Thoracic aorta (tissue), 2 donors: Measurements from ENCODE around the gene SPINDOC. TPM values are rescaled to one million over a fixed set of nuclear protein-coding genes. Genes with fewer than 3 reads are reported as not detected.

Experiments used
- ATAC-seq: fragments of 150-250 bp; one replicate; pipeline ENCODE4 v1.8.0; 2017; ENCODE audit warnings: low read depth; ENCODE audit not compliant: insufficient number of reproducible peaks, low FRiP score
- DNase-seq: peaks from one replicate; pipeline ENCODE4 v3.0.0-alpha.2; 2020; ENCODE audit warnings: low spot score
- H3K27ac ChIP-seq, 2 donors: fragments of 200-600 bp; sonication (generic); 1 replicate in 1 of 2; 2 replicates in 1 of 2; pipeline ENCODE4 v1.5.1; 2016; ENCODE audit warnings: mild to moderate bottlenecking in 2 of 2, moderate library complexity in 2 of 2
- H3K27me3 ChIP-seq: fragments of 200-600 bp; sonication (generic); replicated peaks from 2 replicates; pipeline ENCODE4 v1.6.0; 2016; ENCODE audit warnings: mild to moderate bottlenecking; ENCODE audit not compliant: insufficient read depth
- H3K36me3 ChIP-seq: fragments of 200-600 bp; sonication (generic); one replicate; pipeline ENCODE4 v1.5.1; 2016
- H3K4me1 ChIP-seq, 2 donors: fragments of 200-600 bp; sonication (generic); 1 replicate in 1 of 2; 2 replicates in 1 of 2; pipeline versions ENCODE4 v1.5.1 to v1.6.0; 2016; ENCODE audit warnings: low read depth in 2 of 2, mild to moderate bottlenecking in 1 of 2; ENCODE audit not compliant: control insufficient read depth in 1 of 2
- H3K4me3 ChIP-seq: fragments of 200-600 bp; sonication (generic); 2 replicates; pipeline ENCODE4 v1.5.1; 2016; ENCODE audit warnings: mild to moderate bottlenecking
- H3K9me3 ChIP-seq: fragments of 200-600 bp; sonication (generic); 2 replicates; pipeline ENCODE4 v1.5.1; 2016
- CTCF ChIP-seq: fragments of 200-600 bp; sonication (generic); IDR thresholded peaks from one replicate; pipeline ENCODE4 v1.5.1; 2019; ENCODE audit warnings: antibody characterized with exemption
- total RNA-seq, 2 donors: library from RNA; depleted of rRNA; stranded (reverse); fragments of >200 nt; gene quantifications; one replicate each; pipeline versions ENCODE4 v1.1.0 to v1.2.3, GENCODE V29; 2016

SPINDOC gene
- total RNA-seq, 2 donors from 2014 or later: 14.8 to 16.4 TPM

DNA sequence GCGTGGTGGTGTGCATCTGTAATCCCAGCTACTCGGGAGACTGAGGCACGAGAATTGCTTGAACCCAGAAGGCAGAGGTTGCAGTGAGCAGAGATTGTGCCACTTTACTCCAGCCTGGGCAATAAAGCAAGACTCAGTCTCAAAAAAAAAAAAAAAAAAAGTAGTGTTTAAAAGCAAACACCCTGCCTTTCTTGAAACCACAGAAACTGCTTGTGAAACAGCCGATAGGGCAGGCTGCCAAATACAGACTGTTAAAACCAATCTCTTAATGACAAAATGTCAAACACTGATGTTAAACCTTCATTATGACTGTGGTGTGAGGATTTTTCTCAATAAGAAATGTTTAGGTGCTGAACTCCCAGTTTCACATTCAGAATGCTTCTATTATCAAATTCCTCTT is 53.0 kb downstream of the SPINDOC start:
- Histone ChIP-seq H3K4me1 (peaks cover 30 to 49% of the 10 kb centered on the region in 2 donors), H3K36me3 (peaks cover 4% of the 10 kb centered on the region), H3K4me3 (no peak overlapping the region), H3K27ac (no peak overlapping the region), H3K9me3 (no peaks in the 10 kb centered on the region), H3K27me3 (no peaks in the 10 kb centered on the region)
- TF ChIP-seq CTCF: no peak
- ATAC-seq (no peak), DNase-seq (no peak)

DNA sequence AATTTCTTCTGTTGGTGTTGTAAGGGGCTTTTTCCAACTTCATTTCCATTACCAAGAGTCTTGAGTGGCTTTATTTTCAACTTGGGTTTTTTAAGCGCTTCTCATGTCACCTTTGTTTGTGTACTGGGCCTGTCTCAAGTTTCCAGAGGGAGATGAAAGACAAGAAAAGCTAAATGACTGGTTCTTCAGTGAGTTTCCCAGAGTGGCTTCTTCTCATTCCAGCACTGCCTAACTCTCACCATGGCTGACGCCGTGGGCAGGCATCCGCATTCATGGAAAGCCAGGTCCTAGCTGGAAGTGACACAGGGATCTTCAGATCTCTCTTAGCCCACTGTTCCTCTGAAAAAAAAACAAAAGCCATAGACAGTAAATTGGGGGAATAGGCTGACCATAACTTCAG is 54.3 kb downstream of the SPINDOC start:
- no peak for TF ChIP-seq CTCF
- DNase-seq (no peak), ATAC-seq (no peak)
- peaks cover 4% of the 10 kb centered on the region for H3K36me3 ChIP-seq
- H3K4me3 ChIP-seq: no peak overlapping the region
- no peaks in the 10 kb centered on the region for H3K9me3 ChIP-seq
- H3K4me1 ChIP-seq: peaks cover 35 to 62% of the 10 kb centered on the region in 2 donors
- H3K27me3 ChIP-seq: no peaks in the 10 kb centered on the region
- H3K27ac ChIP-seq: no peak overlapping the region

DNA sequence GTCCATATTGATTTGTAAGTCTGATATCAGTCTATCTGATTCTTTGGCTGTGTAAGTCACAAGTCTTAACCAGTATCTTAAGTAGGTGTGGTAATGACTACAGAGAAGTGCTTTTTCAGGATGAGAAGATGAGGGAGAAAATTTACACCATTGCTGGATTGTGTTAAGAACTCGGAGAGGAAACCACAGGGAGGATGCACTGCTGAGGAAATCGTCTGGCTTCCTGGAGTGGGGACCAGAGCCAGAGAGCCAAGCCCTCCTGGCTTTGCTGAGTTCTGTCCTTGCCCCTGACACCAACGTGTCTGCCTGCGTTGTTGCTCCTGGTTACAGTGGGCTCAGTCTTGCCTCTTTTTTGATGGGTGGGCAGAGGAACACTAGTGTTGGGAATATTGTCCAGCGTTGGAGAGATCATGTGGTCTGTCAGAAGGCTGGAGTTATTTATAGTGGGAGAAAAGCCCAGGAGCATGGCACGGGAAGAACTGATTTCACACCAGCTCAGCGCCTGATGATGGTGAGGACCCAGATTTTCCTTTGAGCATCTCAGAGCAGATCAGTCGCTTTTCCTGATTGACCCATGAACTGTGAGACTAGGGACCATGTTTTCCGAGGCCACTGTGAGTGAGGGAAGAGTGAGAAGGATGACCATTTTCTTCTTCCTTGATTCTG is 55.3 kb downstream of the SPINDOC start:
- TF ChIP-seq CTCF: no peak
- Histone ChIP-seq H3K4me3 (no peak overlapping the region), H3K9me3 (no peaks in the 10 kb centered on the region), H3K27ac (no peak overlapping the region), H3K27me3 (no peaks in the 10 kb centered on the region), H3K36me3 (no peaks in the 10 kb centered on the region), H3K4me1 (peaks cover 38 to 66% of the 10 kb centered on the region in 2 donors)
- DNase-seq: no peak
- no peak for ATAC-seq

GRCh38 chr11:63869171-63869591 is 55.9 kb downstream of the SPINDOC start:
- no peak overlapping the region for H3K27ac ChIP-seq

DNA sequence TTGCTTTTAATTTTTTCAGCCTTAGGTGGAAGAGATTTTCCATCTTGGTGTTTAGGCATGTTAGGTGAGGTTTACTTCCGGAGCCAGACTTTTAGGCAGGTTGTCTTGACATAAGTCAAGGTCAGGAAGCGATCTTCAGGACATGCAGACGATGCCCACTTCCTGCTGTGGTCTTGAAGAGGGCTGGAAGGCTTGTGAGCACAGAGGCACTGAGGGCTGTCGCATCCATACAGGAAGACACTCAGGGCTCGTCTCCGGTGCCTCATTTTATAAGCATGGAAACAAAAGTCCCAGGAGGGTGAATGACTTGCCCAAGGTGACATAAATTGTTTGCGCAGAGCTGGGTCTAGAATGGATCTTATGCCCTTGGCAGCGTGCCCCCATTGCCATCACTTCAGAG is 56.4 kb downstream of the SPINDOC start:
- TF ChIP-seq CTCF: no peak
- Histone ChIP-seq H3K9me3 (no peaks in the 10 kb centered on the region), H3K36me3 (no peaks in the 10 kb centered on the region), H3K27me3 (no peaks in the 10 kb centered on the region), H3K27ac (peak overlapping the region; percentile 16 to 24), H3K4me3 (no peak overlapping the region), H3K4me1 (peaks cover 42 to 77% of the 10 kb centered on the region in 2 donors)
- ATAC-seq (no peak), DNase-seq (no peak)

More at GRCh38 chr11:63869171-63869591, 55.9 kb downstream of the SPINDOC start:
- TF ChIP-seq CTCF: no peak
- ATAC-seq (no peak), DNase-seq (no peak)
- Histone ChIP-seq H3K27me3 (no peaks in the 10 kb centered on the region), H3K9me3 (no peaks in the 10 kb centered on the region), H3K4me3 (no peak overlapping the region), H3K4me1 (peaks cover 42 to 72% of the 10 kb centered on the region in 2 donors), H3K36me3 (no peaks in the 10 kb centered on the region)
